ENCODE results near the gene SPOP.

DNA sequence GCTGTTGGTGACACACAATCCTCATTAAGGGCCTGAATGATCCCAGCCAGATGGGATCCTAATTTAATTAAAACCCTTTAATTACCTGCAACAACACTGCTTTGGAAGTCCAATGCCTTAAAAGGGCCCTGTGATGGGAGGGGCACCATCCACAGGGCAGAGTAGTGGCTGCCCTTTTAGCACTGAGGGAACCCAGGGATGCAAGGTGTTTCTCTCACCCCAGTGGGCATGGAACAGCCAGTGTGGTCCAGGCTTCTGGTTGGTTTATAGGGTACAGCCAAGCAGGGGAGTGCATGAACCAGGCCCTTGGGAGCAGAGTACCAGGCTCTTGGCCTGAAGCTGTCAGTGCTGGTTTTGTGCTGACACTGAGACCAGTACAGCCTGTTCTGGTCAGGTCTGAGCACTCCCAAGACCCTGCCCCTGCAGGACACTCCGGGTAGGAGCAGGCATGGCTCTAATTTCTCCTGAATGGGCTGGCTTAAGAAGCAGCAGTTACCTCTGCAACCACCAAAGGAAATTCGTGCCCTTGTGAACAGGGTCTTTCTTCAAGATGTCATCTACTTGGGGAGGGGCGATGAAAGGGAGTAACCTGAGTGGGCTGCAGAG lies 92.4 kb downstream of the SPOP start:
- TF ChIP-seq, protein P1, sequence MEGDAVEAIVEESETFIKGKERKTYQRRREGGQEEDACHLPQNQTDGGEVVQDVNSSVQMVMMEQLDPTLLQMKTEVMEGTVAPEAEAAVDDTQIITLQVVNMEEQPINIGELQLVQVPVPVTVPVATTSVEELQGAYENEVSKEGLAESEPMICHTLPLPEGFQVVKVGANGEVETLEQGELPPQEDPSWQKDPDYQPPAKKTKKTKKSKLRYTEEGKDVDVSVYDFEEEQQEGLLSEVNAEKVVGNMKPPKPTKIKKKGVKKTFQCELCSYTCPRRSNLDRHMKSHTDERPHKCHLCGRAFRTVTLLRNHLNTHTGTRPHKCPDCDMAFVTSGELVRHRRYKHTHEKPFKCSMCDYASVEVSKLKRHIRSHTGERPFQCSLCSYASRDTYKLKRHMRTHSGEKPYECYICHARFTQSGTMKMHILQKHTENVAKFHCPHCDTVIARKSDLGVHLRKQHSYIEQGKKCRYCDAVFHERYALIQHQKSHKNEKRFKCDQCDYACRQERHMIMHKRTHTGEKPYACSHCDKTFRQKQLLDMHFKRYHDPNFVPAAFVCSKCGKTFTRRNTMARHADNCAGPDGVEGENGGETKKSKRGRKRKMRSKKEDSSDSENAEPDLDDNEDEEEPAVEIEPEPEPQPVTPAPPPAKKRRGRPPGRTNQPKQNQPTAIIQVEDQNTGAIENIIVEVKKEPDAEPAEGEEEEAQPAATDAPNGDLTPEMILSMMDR (IDR thresholded peaks at IDR 0.05) = no peak
- TF ChIP-seq POLR2A (IDR thresholded peaks at IDR 0.05) (no peak), EP300 (IDR thresholded peaks at IDR 0.05) (no peak)
